Heart left ventricle (tissue), 16 donors: ENCODE data around the gene PARN. TPM values are rescaled to one million over a fixed set of nuclear protein-coding genes. Genes with fewer than 3 reads are reported as not detected.
A peak's percentile ranks its signal among the peaks of the same experiment; 100 is the strongest.

Experiments
- ATAC-seq, 4 donors: fragments of 200-7000 bp; cut with Tn5 transposase; one replicate each; pipeline ENCODE4 v1.9.1; 2020 to 2022; ENCODE audit warnings: moderate library complexity in 4 of 4, mild to moderate bottlenecking in 3 of 4, moderate number of reproducible peaks in 1 of 4
- DNase-seq, 5 donors: peaks; one replicate each; pipeline ENCODE4 v3.0.0-alpha.2; 2020
- H3K27ac ChIP-seq, 12 donors: fragments of 200-600 bp; sonication (generic) in 4 of 12; one replicate each; pipeline versions ENCODE4 v1.5.0 to v1.8.0; 2016 to 2022; ENCODE audit warnings: mild to moderate bottlenecking in 2 of 12
- H3K27me3 ChIP-seq, 9 donors: fragments of 200-600 bp; sonication (generic) in 2 of 9; one replicate each; pipeline versions ENCODE4 v1.5.1 to v1.8.0; 2016 to 2022; ENCODE audit warnings: mild to moderate bottlenecking in 3 of 9
- H3K36me3 ChIP-seq, 9 donors: fragments of 200-600 bp; sonication (generic) in 2 of 9; one replicate each; pipeline versions ENCODE4 v1.5.0 to v1.8.0; 2018 to 2022; ENCODE audit warnings: mild to moderate bottlenecking in 2 of 9
- H3K4me1 ChIP-seq, 12 donors: fragments of 200-600 bp; sonication (generic) in 4 of 12; one replicate each; pipeline versions ENCODE4 v1.5.0 to v1.8.0; 2016 to 2022; ENCODE audit warnings: mild to moderate bottlenecking in 3 of 12
- H3K4me3 ChIP-seq, 12 donors: fragments of 200-600 bp; sonication (generic) in 4 of 12; one replicate each; pipeline versions ENCODE4 v1.5.0 to v1.8.0; 2017 to 2022; ENCODE audit warnings: mild to moderate bottlenecking in 9 of 12, moderate library complexity in 4 of 12
- H3K9me3 ChIP-seq, 12 donors: fragments of 200-600 bp; sonication (generic) in 4 of 12; one replicate each; pipeline versions ENCODE4 v1.5.0 to v1.8.0; 2016 to 2022; ENCODE audit warnings: mild to moderate bottlenecking in 1 of 12
- POLR2A ChIP-seq, 2 donors: fragments of 450-650 bp; IDR thresholded peaks; one replicate each; pipeline ENCODE4 v1.6.1; 2017; ENCODE audit warnings: antibody characterized with exemption in 2 of 2, mild to moderate bottlenecking in 2 of 2, moderate library complexity in 2 of 2
- WGBS, 4 donors: extraction: QIAGEN DNeasy Blood & Tissue Kit in 2 of 4; methylation state at CpG; one replicate each; pipeline versions ENCODE4 v1.1.5 to v1.1.7; 2013 to 2018; 5-methylcytosine and 5-hydroxymethylcytosine counted together
- intact Hi-C, 10 donors: fragments of 100-400 bp; cut with DNase I; formaldehyde crosslinking; loops; one replicate each; pipeline versions ENCODE4 v1.11.1 to v1.14.2; 2022
- polyA plus RNA-seq, 2 donors: library from polyadenylated mRNA; stranded (reverse); fragments of 200-250 nt; gene quantifications; one replicate each; pipeline ENCODE4 v1.2.3, GENCODE V29; 2013
- total RNA-seq, 9 donors: library from RNA; depleted of rRNA in 2 of 9; stranded (reverse); fragments of >200 nt in 2 of 9; fragmentation: NEBNext Ultra II Directional in 3 of 9; extraction: Animal tissue kit (Norgen Biotek cat#: 25700) in 3 of 9; gene quantifications; one replicate each; pipeline versions ENCODE4 v1.1.0 to v1.2.4, GENCODE V29; 2016 to 2023
- TF ChIP-seq, protein P1 (sequence below), 12 donors: fragments of 200-600 bp; sonication (generic) in 4 of 12; IDR thresholded peaks; one replicate each; pipeline versions ENCODE4 v1.5.0 to v1.8.0; 2018 to 2022; ENCODE audit warnings: antibody characterized with exemption in 12 of 12, mild to moderate bottlenecking in 5 of 12
- donor health status: ischemic (EF 13 %, LVEDD 7.1; RV severe dilation, severe dysfunction).
- donor health status: healthy with polysubstance abuse.
- donor health status: DM: no; HTN: yes; CAD: no.
- donor health status: DM: no; HTN: no; CAD: no.
- donor health status: ischemic (EF 25% LVEDD 6.9; RV normal size, moderate dysfunction).
- donor health status: ischemic (EF 25% LVEDD 5.7; RV mildly dilated, moderate dysfunction).
- donor health status: healthy.
- donor health status: DM: yes; HTN: yes; CAD: no.
- donor health status: ischemic (EF 35%, LVEDD 5.7; RV mildly dilated, moderate dysfunction).
- donor health status: nonischemic (EF 11% LVEDD 7.7; RV severe dilation, severe dysfunction).
- donor health status: DM: yes; HTN: yes; CAD: no.
- donor health status: PGD.
- donor health status: ischemic (EF 29% LVEDD 5.4; RV normal size, mild dysfunction).
- donor health status: nonischemic (EF 23%, LVEDD 6.1; RV moderate dilation, normal function).

PARN gene
- total and polyA plus RNA-seq, 11 donors = 7.7 to 25.9 (median 19.8) TPM

DNA sequence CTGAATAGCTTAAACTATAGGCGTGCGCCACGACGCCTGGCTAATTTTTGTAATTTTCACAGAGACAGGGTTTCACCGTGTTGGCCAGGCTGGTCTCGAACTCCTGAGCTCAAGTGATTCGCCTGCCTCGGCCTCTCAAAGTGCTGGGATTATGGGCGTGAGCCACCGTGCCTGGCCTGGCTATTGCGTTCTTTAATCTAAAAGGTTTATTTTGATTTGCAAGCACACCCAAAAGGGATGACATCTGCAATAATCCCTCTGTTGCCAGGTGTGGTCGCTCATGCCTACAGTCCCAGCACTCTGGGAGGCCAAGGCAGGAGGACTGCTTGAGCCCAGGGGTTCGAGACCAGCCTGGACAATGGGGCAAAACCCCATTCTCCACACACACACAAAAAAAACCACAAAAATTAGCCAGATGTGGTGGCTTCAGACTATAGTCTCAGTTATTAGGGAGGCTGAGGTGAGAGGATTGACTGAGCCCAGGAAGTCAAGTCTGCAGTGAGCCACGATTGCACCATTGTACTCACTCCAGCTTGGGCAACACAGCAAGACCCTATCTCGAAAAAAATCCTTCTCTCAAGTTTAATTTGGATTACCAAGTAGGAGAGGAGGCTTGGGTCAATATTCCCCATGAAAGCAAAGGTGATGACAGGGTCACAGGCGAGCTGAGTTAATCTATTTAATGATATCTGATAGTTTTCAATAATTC, 144.1 kb downstream of the PARN start:
- no peak for ATAC-seq
- peak overlapping the region in 11 of 12 donors; percentile 73 to 84 (median 80) for H3K27ac ChIP-seq
- H3K4me3 ChIP-seq = peak overlapping the region in 4 of 12 donors; percentile 45 to 55 (median 52)
- no peak for TF ChIP-seq POLR2A (IDR thresholded peaks at IDR 0.05)
- TF ChIP-seq, protein P1, sequence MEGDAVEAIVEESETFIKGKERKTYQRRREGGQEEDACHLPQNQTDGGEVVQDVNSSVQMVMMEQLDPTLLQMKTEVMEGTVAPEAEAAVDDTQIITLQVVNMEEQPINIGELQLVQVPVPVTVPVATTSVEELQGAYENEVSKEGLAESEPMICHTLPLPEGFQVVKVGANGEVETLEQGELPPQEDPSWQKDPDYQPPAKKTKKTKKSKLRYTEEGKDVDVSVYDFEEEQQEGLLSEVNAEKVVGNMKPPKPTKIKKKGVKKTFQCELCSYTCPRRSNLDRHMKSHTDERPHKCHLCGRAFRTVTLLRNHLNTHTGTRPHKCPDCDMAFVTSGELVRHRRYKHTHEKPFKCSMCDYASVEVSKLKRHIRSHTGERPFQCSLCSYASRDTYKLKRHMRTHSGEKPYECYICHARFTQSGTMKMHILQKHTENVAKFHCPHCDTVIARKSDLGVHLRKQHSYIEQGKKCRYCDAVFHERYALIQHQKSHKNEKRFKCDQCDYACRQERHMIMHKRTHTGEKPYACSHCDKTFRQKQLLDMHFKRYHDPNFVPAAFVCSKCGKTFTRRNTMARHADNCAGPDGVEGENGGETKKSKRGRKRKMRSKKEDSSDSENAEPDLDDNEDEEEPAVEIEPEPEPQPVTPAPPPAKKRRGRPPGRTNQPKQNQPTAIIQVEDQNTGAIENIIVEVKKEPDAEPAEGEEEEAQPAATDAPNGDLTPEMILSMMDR (IDR thresholded peaks at IDR 0.05) = no peak
- WGBS, 4 donors = 89 to 91% (median 90%) methylated on average over 16 of the region's 16 CpGs
- H3K27me3 ChIP-seq = no peaks in the 10 kb centered on the region
- H3K36me3 ChIP-seq = peaks cover 0 to 18% (median 14%) of the 10 kb centered on the region in 9 donors
- no peak for DNase-seq
- peaks cover 0 to 2% (median 0%) of the 10 kb centered on the region in 12 donors for H3K9me3 ChIP-seq
- H3K4me1 ChIP-seq = peaks cover 0 to 50% (median 23%) of the 10 kb centered on the region in 12 donors
- intact Hi-C loops = loop anchor here in 2 of 10 donors (5.0 kb wide), 4 partner anchors 41 to 179 kb away; no protein-coding TSS in a partner anchor

- no peak for DNase-seq
- TF ChIP-seq POLR2A (IDR thresholded peaks at IDR 0.05) = no peak
- TF ChIP-seq, protein P1 (IDR thresholded peaks at IDR 0.05) = no peak
- no peak for ATAC-seq
- no peak overlapping the region for H3K27ac ChIP-seq
- H3K4me3 ChIP-seq = no peak overlapping the region
- intact Hi-C loops = loop anchor here in 2 of 10 donors (5.0 kb wide), 4 partner anchors 42 to 178 kb away; no protein-coding TSS in a partner anchor
- H3K27me3 ChIP-seq = no peaks in the 10 kb centered on the region
- WGBS, 4 donors = 69 to 86% (median 75%) methylated on average over 2 of the region's 2 CpGs
- peaks cover 0 to 24% (median 20%) of the 10 kb centered on the region in 9 donors for H3K36me3 ChIP-seq
- H3K9me3 ChIP-seq = peaks cover 0 to 3% (median 0%) of the 10 kb centered on the region in 12 donors
- H3K4me1 ChIP-seq = peaks cover 0 to 45% (median 20%) of the 10 kb centered on the region in 12 donors
Observed at GRCh38 chr16:14485121-14485551, 144.9 kb downstream of the PARN start.

DNA sequence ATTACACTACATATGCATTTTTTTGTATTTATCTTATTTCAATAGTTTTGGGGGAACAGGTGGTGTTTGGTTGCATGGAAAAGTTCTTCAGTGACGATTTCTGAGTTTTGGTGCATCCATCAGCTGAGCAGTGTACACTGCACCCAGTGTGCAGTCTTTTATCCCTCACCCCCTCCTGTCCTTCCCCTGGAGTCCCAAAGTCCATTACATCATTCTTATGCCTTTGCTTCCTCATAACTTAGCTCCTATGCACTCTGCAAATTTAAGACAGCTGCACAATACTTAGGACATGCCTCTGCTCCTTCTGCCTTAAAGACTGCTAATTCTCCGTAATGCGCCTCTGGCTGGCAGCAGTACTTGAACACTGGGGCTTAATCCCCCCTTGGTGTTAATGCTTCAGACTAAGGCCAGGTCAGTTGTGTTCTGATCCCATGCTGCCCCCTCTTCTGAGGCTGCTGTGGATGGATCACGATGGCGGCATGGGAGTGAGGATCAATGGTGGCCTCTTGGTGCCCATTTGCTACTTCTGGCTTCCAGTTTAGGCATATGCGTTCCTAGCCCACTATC, 146.2 kb downstream of the PARN start:
- peaks cover 0 to 33% (median 22%) of the 10 kb centered on the region in 9 donors for H3K36me3 ChIP-seq
- no peaks in the 10 kb centered on the region for H3K27me3 ChIP-seq
- H3K9me3 ChIP-seq = peaks cover 0 to 7% (median 0%) of the 10 kb centered on the region in 12 donors
- H3K4me3 ChIP-seq = no peak overlapping the region
- ATAC-seq = no peak
- TF ChIP-seq, protein P1 (IDR thresholded peaks at IDR 0.05) = no peak
- no peak for TF ChIP-seq POLR2A (IDR thresholded peaks at IDR 0.05)
- H3K27ac ChIP-seq = no peak overlapping the region
- intact Hi-C loops = no loop called here
- WGBS, 4 donors = 95 to 97% (median 96%) methylated on average over 6 of the region's 6 CpGs
- peaks cover 0 to 39% (median 16%) of the 10 kb centered on the region in 12 donors for H3K4me1 ChIP-seq
- DNase-seq = no peak

DNA sequence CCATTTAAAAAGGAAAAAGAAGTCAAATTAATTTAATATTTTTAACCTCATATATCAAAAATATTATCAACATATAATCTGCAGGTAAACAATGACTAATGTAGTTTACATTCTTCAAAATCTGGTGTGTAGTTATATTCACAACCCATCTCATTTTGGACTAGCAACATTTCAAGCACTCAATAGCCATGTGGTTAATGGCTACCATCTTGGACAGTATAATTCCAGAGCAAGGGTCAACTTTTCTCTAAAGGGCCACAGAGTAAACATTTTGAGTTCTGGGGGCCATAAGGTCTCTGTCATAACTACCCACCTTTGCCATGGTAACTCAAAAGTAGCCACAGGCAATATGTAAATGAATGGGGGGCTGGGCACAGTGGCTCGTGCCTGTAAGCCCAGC, 153.9 kb downstream of the PARN start:
- H3K9me3 ChIP-seq = peaks cover 0 to 18% (median 4%) of the 10 kb centered on the region in 12 donors
- no peak overlapping the region for H3K4me3 ChIP-seq
- H3K27ac ChIP-seq = no peak overlapping the region
- ATAC-seq = no peak
- no peaks in the 10 kb centered on the region for H3K4me1 ChIP-seq
- H3K36me3 ChIP-seq = peaks cover 0 to 27% (median 8%) of the 10 kb centered on the region in 9 donors
- WGBS, 4 donors = 90 to 100% (median 93%) methylated on average over 1 of the region's 1 CpG
- intact Hi-C loops = no loop called here
- H3K27me3 ChIP-seq = no peaks in the 10 kb centered on the region
- DNase-seq = no peak
- TF ChIP-seq, protein P1 (IDR thresholded peaks at IDR 0.05) = no peak
- no peak for TF ChIP-seq POLR2A (IDR thresholded peaks at IDR 0.05)
